OCI-LY7 (cell line): ENCODE measurements around the gene NCOA7.

Source experiments
- EZH2phosphoT487 ChIP-seq: fragments of 200-600 bp; sonication (generic); IDR thresholded peaks from 2 replicates; pipeline ENCODE4 v1.6.1; 2018; ENCODE audit warnings: low read depth, borderline replicate concordance, mild to moderate bottlenecking, mixed run types, antibody characterized with exemption, low read length, moderate library complexity, mixed read lengths
- TF ChIP-seq, protein P1 (sequence below): fragments of 200-600 bp; sonication (generic); conservative IDR thresholded peaks from 2 replicates; pipeline ENCODE4 v1.5.1; 2014; ENCODE audit warnings: mild to moderate bottlenecking, antibody characterized with exemption, low read length, moderate library complexity, mixed read lengths

DNA sequence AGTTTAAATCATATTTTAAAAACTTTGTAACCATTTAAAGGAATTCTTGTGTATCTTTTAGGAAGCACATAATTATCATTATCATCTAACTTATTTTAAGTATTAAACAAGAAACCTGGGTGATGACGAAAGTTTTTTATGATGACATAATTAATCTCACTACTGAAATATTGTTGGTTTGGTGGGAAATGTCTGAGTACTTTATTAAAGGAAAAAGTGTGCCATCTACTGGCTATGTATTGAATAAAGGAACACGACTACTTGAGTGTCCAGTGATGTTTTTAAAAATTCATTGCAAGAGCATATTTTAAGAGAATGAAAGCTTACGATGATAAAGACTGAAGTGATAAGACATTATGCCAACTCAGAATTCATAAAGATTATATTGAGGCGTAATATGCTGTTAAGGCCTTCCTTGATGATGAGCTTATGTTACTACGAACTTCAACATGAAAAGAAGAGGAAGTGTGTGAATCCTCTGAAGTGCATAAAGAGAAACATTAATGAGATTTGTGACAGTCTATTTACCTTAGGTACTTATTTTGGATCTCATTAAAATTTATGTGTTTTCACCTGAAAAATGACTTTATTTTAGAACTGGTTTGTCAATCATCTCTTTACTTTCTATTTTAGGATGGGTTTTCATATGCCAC is 183.6 kb downstream of the NCOA7 start:
- TF ChIP-seq, protein P1, sequence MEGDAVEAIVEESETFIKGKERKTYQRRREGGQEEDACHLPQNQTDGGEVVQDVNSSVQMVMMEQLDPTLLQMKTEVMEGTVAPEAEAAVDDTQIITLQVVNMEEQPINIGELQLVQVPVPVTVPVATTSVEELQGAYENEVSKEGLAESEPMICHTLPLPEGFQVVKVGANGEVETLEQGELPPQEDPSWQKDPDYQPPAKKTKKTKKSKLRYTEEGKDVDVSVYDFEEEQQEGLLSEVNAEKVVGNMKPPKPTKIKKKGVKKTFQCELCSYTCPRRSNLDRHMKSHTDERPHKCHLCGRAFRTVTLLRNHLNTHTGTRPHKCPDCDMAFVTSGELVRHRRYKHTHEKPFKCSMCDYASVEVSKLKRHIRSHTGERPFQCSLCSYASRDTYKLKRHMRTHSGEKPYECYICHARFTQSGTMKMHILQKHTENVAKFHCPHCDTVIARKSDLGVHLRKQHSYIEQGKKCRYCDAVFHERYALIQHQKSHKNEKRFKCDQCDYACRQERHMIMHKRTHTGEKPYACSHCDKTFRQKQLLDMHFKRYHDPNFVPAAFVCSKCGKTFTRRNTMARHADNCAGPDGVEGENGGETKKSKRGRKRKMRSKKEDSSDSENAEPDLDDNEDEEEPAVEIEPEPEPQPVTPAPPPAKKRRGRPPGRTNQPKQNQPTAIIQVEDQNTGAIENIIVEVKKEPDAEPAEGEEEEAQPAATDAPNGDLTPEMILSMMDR, result peak; percentile 92
- no peak for TF ChIP-seq EZH2phosphoT487
